ENCODE results near the gene EPO.
"Not testable (repeated sequence)": the region's sequence is repeated elsewhere in the genome, so short reads cannot be mapped to it uniquely, and the experiment has no call there.

Gene EPO

DNA sequence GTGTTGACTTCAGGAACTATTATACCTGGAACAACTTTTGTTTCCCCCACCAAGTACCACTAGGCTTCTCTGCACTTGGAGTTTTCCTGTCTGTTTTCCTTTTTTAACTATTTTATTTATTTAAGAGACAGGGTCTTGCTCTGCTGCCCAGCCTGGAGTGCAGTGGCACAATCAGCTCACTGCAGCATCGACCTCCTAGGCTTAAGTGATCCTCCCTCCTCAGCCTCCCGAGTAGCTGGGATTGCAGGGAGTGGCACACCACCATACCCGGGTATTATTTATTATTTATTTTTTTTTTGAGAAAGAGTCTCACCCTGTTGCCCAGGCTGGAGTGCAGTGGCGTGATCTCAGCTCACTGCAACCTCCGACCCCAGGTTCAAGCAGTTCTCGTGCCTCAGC lies 24.1 kb upstream of the EPO start:
- H3K4me3 ChIP-seq (ENCODE audit: low read depth, low read length), result no peak overlapping the region
- TF ChIP-seq, protein P1, sequence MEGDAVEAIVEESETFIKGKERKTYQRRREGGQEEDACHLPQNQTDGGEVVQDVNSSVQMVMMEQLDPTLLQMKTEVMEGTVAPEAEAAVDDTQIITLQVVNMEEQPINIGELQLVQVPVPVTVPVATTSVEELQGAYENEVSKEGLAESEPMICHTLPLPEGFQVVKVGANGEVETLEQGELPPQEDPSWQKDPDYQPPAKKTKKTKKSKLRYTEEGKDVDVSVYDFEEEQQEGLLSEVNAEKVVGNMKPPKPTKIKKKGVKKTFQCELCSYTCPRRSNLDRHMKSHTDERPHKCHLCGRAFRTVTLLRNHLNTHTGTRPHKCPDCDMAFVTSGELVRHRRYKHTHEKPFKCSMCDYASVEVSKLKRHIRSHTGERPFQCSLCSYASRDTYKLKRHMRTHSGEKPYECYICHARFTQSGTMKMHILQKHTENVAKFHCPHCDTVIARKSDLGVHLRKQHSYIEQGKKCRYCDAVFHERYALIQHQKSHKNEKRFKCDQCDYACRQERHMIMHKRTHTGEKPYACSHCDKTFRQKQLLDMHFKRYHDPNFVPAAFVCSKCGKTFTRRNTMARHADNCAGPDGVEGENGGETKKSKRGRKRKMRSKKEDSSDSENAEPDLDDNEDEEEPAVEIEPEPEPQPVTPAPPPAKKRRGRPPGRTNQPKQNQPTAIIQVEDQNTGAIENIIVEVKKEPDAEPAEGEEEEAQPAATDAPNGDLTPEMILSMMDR (IDR thresholded peaks at IDR 0.05; ENCODE audit: low read depth, low read length), result no peak

DNA sequence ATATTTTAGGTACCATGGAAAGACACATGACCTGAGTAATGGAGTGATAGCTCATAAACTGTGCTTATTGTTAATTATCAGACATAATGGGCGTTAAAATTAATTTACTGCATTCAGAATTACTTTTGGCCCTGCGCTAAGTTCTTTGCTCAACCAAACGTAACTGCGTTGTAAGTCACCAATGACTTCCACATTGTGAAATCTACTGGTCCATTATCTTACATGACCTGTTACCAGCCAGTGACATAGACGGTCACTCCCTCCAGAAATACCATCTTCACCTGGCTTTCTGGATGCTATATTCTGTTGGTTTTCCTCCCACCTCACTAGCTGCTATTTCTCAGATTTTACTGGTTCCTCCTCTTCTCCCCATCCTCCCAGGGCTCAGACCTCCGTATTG lies 21.2 kb upstream of the EPO start:
- H3K4me3 ChIP-seq (ENCODE audit: low read depth, low read length), result no peak overlapping the region
- TF ChIP-seq, protein P1 (IDR thresholded peaks at IDR 0.05; ENCODE audit: low read depth, low read length), result no peak

DNA sequence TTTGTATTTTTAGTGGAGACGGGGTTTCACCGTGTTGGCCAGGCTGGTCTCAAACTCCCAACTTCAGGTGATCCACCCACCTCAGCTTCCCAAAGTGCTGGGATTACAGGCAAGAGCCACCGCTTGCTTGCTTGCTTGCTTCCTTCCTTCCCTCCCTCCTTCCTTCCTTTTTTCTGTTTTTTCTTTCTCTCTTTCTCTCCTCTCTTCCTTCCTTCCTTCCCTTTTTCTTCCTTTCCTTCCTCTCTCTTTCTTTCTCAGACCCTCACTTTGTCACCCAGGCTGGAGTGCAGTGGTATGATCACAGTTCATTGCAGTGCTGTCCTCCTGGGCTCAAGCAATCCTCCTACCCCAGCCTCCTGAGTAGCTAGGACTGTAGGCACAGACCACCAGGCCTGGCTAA lies 19.2 kb upstream of the EPO start:
- not testable (repeated sequence) for H3K4me3 ChIP-seq (ENCODE audit: low read depth, low read length)

DNA sequence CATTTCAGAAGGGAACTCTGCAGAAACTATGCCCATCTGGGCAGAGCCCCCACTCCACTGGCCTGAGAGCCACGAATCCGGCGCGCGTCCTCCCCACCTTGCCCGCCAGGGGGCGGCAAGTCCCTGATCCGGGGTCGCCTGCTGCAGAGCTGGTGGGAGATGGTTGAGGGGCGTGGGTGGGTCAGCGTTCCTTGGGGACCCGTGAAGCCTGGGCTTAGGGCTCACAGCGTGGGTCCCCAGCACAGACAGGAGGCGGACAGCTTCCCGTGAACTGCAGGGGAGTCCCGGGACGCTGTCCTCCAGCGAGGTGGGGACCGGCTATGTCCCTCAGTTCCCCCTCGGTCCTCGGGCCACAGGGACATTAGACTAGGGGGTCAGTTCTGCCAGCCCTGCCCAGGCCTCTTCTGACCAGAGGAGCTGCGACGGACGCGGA lies 14.9 kb upstream of the EPO start:
- H3K4me3 ChIP-seq (ENCODE audit: low read depth, low read length), result peak overlapping the region; percentile 87
- TF ChIP-seq, protein P1 (IDR thresholded peaks at IDR 0.05; ENCODE audit: low read depth, low read length), result peak; percentile 84

DNA sequence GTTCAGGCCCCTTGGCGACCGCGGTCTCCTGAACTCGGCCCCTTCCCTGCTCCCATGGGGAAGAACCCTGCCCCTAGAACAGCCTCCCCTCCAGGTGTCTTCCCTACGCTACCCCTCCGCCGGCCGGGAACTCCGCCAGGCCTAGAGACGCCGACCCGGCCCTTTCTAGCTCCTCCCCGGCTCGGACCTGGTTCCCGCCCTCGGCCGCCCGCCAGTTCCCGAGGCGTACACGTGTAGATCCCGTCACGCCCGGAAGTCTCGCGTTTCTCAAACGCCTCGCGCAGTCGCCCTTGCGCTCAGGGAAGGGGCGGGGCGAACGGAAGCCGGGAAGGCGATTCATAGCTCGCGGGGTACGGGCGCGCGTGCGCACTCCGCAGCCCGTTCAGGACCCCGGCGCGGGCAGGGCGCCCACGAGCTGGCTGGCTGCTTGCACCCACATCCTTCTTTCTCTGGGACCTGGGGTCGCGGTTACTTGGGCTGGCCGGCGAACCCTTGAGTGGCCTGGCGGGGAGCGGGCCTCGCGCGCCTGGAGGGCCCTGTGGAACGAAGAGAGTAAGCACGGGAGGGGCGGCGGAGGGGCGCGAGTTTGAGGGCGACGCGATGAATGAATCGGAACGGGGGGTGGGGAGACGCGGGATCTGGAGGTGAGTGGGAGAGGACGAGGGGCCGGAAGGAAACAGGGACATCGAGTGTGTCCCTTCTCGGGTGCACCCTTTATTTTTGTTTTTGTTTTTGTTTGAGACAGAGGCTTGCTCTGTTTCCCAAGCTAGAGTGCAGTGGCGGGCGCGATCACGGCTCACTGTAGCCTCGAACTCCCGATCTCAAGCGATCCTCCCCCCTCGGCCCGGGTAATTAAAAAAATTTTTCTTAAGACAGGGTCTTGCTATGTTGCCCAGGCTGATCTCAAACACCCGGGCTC lies 14.3 kb upstream of the EPO start, which contains the start of gene POP7:
TSS of gene POP7 (plus strand) at position 369 of the 919 bp plus-strand sequence. CDS start 710 bp downstream, outside the sequence.
- peak within 1 kb of the TSS; percentile 87 for H3K4me3 ChIP-seq (ENCODE audit: low read depth, low read length)
- TF ChIP-seq, protein P1 (IDR thresholded peaks at IDR 0.05; ENCODE audit: low read depth, low read length), result no peak

DNA sequence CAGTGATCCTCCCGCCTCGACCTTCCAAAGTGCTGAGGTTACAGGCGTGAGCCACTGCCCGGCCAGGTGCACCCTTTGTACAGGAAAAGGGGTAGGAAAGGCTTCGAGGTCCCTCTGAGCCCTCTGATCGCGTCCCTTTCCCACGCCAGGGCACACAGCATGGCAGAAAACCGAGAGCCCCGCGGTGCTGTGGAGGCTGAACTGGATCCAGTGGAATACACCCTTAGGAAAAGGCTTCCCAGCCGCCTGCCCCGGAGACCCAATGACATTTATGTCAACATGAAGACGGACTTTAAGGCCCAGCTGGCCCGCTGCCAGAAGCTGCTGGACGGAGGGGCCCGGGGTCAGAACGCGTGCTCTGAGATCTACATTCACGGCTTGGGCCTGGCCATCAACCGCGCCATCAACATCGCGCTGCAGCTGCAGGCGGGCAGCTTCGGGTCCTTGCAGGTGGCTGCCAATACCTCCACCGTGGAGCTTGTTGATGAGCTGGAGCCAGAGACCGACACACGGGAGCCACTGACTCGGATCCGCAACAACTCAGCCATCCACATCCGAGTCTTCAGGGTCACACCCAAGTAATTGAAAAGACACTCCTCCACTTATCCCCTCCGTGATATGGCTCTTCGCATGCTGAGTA lies 13.5 kb upstream of the EPO start:
- peak overlapping the region; percentile 87 for H3K4me3 ChIP-seq (ENCODE audit: low read depth, low read length)
- TF ChIP-seq, protein P1 (IDR thresholded peaks at IDR 0.05; ENCODE audit: low read depth, low read length), result no peak

DNA sequence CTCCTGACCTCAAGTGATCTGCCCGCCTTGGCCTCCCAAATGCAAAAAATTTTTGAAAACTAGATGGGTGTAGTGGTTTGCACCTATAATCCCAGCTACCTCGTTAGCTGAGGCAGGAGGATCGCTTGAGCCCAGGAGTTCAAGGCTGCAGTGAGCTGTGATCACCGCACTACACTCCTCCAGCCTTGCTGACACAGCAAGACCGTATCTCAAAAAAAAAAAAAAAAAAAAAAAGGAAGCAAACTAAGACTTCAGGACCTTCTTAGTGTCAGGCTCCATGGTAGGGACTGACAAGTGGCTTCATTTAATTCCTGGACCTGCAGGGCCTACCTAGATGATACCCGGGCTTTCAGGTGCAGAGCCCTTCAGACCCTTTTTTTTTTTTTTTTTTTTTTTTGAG lies 11.9 kb upstream of the EPO start:
- H3K4me3 ChIP-seq (ENCODE audit: low read depth, low read length), result no peak overlapping the region
- TF ChIP-seq, protein P1 (IDR thresholded peaks at IDR 0.05; ENCODE audit: low read depth, low read length), result no peak

Measured in WI38 (cell line).